Effector CD4-positive, alpha-beta T cell (primary cell): ENCODE data around the gene KCNG2.

Experiments used
- DNase-seq: peaks from one replicate; pipeline ENCODE4 v3.0.0-alpha.2; 2020

The KCNG2 gene

DNA sequence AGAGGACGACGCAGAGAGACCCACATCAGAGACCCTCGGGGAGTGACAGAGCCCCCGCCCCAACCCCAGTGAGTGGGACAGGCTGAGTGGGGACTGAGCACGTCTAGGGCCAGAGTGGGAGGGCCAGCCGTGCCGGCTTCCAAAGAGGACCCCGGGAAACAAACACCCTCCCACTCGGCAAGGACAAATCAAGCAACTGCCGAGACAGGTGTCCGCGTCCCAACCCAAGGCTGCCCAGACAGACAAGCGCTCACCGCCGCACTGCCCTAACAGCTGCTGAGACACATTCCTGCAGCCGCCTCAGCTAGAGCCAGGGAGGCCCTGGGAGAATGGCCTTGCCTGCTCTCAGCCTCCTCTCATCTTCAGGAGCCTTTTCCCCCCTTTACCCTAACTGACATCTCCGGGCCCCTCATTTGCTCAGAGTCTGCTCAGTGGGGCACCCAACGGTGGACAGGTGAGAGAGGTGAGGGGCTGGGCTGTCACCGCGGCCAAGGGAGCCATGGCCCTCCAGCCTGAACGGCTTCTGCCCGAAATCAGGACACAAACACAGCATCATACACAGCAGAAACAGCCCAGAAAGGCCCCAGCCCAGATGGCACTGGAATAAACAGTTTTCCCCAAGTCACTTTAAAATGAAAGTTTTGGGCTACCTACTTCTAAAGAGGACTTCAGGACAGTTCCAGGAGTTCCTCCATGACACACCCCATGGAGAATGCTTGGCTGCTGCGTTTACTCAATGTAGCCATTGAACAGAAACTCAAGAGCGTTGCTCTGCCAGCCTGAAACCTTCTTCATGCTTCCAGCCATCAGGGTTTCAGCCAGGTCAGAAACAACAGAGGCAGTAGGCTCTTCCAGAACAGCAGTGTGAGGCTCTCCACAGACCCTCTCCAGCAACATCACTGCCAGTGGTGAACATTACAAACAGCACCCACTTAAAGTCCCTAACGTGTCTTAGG is 130.1 kb downstream of the KCNG2 start:
- DNase-seq = no peak

DNA sequence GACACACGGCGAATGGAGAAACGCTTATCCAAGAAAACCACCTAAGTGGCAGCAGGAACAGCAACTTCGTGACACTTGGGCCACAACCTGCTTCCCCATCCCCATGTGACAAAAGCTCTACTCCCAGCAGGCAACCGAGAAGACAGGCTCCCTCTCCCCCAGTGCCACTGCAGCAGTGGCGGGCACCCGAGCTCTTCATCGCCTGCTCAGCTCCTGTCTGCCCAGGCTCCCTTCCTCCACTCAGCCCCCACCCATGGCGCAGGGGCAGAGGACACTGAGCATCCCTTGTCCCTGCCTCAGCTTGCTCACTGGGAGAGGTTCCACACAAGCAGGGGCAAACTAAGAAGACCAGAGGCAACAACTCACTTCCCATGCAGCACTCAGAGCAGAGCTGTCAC is 130.8 kb downstream of the KCNG2 start:
- DNase-seq = no peak

DNA sequence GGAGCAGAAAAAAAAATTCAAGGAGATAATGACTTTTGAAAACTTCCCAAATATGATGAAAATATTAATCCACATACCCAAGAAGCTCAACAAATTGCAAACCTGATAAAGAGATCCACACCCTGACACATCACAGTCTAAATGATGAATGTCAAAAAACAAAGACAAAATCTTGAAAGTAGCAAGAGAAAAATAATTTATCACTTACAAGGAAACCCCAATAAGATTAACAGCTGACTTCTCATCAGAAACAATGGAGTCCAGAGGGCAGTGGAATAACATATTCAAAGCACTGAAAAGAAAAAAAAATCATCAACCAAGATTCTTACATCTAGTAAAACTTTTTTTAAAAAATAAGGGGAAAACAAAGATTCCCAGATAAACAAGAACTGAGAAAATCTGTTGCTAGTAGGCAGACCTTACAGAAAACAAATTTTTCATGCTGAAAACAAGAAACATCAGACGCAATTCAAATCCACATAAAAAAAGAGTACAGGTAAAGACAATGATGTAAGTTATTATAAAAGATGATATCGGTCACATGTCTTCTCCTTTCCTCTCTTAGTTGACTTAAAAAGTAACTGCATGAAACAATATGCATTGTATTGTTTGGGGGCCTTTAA is 132.4 kb downstream of the KCNG2 start:
- no peak for DNase-seq

DNA sequence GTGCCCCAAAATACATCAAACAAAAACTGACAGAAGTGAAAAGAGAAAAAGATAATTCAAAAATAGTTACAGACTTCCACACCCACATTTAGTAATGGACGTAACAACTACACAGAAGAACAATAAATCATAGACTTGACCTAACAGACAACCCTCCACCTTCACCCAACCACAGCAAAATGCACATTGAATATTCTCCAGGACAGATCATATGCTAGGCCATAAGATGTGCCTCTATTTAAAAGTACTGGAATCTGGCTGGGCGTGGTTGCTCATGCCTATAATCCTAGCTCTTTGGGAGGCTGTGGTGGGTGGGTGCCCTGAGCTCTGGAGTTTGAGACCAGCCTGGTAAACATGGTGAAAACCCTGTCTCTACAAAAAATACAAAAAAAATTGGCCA is 133.7 kb downstream of the KCNG2 start:
- DNase-seq = no peak

DNA sequence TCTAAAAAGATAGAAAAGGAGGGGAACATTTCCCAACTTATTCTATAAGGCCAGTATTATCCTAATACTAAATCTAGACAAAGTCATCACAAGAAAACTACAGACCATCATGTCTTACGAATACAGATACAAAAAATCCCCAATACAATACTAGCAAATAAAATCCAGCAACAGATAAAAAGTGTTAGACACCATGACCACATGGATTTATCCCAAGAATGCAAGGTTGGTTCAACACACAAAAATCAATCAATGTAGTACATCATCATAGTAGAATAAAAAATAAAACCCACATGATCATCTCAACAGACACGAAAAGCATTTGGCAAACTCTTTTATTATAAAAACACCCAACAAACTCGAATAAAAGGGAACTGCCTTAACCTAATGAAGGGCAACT is 135.2 kb downstream of the KCNG2 start:
- DNase-seq = no peak

DNA sequence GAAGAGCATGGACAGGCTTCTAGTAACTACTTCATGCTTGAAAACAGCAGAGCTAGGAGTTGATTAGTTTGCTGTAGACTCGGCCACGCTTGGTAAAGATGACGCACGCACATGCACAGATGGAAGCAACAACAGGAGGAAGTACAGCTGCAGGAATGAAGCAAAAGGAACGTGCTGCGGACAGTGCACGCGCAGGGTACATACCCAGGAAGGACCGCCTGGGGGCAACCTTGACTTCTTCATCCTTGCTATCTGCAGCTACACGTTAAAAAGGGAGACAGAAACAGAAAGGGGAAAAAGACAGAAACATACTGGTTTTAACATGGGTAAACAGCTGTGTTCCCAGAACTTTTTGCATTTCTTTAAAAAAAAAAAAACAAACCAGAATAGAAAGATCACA is 136.0 kb downstream of the KCNG2 start:
- DNase-seq = no peak

DNA sequence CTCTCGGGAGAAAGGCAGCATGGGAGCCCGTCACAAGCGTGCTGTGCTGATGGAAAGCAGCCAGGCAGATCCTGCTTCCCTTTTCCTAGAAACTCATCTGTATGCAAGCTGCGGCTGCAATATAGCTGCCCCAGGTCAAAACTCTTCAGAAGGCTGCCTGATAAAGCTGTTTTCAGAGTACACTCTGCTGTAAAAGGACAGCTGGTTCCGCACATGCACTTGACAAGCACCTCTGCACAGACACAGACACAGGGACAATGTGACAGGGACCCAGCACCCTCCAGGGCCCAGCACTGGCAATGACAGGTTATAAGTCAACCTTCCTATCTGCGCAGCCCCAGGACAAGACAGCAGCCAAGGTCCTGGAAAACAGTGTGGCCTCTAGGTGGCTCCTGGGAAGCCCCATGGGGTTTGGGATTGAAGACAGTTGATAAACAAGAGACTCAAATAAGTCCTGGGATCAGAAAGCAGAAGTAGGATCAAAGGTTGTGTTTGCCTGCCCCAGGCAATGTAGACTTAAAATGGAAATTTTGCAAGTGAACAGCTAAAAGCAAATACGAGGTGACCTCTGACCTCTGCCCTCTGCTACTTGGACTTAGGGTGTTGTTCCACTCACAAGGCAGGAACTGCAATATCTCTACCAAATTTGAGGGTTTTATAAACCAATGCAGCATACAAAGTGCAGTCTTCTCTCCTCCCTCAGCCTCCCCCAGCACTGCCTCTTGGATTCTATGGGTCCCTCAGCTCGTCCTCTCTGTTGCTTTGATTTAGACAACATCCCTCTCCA is 136.8 kb downstream of the KCNG2 start:
- no peak for DNase-seq

DNA sequence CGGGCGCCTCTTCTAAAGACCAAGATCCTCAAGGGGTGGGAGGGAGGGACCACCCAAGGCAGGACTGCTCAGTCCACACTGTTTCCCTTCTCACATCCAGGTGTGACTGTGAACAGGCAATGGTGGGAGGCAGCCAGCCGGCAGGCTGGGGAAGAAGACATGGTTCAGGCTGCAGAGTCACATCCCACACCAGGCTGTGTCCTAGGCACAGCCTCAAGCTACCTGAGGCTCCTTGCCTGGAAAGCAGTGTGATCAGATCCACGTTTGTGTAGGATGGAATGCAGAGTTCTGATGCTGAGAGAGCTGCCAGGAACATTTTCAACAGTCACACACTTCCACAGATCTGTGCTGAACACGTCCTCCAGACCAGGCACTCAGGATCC is 137.4 kb downstream of the KCNG2 start:
- DNase-seq = no peak

DNA sequence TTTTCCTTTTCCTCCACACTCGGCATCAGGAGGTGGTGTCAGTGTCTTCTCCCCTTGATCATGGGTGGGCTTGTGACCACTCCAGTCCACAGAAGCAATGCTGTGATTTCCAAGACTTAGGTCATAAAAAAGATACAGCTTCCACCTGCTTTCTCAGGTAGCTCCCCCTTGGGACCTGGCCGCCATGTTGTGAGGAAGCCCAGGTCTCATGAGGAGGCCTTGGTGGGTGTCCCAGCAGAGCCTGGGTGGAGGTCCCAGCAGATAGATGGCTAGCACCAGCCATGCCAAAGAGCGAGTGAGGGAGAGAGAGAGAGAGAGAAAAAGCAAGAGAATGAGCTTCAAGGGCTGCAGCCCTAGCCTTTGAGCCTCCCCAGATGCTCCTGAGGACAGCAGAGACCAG is 137.8 kb downstream of the KCNG2 start:
- no peak for DNase-seq

DNA sequence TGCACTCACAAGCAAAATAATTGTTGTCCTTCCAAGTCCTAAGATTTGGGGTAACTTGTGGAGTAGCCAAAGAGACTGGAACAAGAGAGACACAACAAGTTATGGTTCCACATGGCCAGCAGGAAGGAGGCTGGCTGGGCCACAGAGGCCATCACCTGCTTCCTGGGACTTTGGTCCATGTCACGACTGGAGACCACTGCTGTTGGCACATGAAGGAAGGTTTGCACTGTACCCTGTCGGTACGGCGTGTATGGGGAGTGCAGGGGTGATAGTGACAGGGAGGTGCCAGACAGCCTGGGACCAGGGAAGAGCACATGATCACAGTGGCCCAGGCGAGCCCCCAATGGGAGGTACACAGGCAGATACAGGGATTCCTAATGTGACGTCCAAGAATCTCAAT is 138.2 kb downstream of the KCNG2 start:
- no peak for DNase-seq

DNA sequence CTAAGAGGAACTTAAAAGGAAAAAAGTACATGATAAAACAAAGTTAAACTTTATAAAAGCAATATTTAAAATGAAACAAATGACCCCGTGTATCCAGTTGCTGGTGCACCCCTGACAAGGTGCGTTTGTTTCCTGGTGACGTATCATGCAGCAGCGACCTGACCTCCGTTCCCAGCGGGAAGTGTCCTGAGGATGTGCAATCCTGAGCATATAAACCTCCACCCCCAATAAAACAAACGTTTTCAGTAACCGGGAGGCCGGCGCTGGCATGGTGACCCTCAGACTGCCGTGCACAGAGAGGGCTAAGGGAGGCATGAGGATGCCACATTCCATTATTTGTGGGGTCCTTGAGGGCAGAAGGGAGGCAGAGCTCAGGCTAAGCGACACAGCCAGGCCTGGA is 138.9 kb downstream of the KCNG2 start:
- DNase-seq = no peak

DNA sequence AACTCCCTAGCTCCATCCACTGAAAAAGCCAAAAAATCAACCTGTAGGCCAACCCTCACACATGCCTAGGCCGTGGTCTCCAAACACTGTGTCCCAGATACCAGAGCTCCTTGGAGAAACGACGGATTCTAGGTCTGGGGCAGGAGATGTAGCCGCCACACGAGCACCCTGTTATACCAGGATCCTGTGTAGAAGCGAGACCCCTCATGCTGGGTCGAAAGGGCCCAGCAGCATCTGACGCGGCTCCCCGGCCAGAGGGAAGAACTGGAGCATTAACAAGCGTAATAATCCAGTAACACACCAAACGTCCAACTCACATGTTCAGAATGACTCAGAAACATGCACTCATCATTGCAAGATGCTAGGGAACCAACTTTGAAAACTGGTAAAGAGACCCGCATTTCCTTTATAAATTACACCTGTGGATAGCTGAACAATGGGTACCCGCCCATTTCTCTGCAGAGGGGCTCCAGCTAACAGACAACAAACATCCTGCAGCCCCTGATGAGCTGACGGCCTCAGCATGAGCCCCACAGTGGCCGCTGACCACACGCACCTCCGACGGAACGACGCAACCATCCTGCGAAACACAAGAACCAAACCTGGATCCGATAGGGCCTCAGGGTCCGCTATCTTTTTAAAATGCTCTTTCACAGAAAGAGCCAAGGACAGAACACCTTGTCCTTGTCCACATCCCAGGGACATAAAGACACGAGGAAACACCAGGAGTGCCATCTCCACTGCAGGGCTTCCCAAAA is 139.5 kb downstream of the KCNG2 start:
- no peak for DNase-seq

DNA sequence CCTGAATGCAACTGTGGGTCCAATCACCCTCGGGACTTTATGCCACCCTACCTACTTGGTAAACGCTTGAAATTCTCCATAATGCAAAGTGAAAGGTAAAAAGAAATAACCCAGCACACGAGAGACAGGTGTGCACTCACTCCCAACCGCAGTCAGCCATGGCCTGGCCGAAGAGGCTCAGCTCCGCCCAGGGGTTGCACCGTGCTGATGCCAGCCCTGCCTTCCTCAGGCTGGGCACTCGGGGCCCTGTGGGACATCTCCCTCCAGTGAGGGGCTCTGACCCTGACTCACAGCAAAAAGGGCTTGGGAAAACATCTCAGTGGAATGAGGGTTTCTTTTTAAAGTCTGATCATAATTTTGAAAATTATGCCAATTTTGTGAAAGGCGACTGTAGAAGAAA is 140.5 kb downstream of the KCNG2 start:
- DNase-seq = no peak

DNA sequence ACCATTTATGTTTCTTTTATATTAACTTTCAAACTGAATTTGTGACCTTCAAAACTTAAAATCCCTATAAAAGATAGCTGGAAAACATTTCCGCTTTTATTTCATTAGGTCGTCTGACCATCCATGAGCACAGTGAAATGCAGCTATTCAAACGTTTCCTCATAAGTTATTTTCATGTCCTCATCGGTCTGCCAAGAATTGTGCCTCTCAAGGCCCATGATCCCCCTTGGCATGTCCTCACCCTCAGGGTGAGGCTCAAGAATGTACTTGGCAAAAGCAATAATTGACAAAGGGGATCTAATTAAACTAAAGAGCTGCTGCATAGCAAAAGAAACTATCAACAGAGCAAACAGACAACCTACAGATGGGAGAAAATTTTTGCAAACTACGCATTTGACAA is 141.4 kb downstream of the KCNG2 start:
- DNase-seq = no peak

DNA sequence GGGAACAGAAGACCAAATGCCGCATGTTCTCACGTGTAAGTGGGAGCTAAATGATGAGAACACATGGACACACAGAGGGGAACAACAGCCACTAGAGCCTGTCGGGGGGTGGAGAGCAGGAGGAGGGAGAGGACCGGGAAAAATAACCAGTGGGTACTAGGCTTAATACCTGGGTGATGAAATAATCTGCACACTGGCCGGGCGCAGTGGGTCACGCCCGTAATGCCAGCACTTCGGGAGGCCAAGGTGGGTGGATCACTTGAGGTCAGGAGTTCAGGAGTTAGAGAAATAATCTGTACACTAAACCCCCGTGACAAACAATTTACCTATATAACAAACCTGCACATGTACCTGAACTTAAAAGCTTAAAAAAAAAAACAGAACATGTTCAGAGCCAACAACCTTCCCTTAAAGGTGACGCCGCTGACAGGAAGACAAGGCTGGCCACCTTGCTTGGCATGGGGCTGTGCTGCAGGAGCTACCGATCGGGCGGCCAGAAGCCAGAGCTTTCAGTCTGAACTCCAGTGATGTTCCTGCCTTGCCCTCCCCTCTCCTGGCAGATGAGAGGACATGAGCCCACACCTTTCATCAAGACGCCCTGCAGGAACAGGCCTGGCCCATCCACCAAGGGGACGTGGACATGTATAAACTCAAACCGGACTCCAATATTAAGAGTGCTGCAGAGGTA is 142.5 kb downstream of the KCNG2 start:
- no peak for DNase-seq

DNA sequence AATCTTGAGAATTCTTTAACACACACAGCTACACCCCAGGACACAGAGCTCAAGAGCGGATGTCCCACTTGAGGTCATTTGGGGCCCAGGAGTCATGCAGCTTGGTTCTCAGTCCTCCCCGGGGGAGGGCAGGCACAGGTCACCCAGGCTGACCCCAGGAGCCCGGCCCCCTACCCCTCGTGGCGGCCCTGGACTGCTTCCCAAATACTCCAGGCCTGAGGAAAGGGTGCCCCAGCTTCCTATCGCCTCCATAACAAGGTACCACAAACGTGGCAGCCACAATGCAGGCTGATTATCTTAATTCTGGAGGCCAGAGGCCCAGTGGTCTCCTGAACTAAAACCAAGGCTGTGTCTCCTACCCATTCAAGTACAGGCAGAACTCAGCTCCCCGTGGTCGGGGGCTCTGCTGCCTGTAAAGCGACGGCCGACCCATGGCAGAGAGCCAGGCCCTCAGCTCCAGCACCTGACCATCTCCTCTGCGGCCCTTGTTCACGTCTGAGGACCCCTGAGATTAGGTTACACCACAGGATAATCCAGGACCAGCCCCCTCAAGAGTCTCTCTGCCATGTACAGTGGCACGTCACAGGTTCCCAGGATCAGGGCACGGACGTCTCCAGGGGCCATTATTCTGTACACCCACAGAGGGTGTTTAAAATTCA is 143.2 kb downstream of the KCNG2 start:
- no peak for DNase-seq

DNA sequence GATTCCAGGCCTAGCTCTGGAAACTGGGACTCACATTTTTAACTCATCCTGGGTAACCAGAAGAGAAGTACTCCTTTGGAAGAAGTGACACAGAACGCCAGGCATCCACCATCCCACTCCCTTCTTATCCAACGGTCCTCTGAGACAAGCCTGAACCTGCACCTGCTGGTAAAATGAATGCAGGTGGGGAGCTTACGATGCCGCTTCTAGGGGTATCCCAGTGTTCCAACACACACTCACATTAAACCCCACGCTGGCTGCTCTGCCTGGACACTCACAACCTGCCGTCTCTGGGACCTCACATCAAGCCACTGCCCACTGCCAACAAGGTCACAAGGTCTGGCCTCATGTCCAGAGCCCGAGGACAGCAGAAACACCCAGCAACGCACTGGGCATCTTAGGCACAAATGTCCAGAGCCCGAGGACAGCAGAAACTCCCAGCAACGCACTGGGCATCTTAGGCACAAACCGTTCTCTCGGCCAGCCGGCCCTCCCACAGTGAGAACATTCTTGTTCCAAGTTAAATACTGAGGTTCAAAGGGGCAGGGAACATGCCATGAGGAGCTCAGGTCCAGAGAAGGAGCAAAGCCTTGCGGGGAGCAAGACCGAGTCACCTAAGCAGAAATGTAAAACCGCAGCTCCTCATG is 143.9 kb downstream of the KCNG2 start:
- no peak for DNase-seq

DNA sequence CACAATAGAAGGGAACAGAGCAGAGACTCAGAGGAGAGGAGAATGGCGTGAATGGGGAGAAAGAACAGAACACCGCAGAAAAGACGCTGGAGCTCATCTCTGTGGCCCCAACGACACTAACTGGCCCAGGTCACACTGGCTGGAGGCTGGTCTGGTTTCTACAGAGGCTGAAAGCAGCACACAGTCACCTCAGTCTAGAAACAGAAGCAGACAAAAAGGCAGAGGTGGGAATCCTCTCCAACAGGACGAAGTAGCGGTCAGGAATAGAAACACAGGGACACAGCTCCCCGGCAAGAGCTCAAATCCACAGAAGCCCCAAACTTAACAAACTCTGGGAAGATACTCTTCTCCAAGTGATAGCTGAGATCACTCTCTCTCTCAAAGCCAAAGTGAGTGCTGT is 144.5 kb downstream of the KCNG2 start:
- DNase-seq = no peak

DNA sequence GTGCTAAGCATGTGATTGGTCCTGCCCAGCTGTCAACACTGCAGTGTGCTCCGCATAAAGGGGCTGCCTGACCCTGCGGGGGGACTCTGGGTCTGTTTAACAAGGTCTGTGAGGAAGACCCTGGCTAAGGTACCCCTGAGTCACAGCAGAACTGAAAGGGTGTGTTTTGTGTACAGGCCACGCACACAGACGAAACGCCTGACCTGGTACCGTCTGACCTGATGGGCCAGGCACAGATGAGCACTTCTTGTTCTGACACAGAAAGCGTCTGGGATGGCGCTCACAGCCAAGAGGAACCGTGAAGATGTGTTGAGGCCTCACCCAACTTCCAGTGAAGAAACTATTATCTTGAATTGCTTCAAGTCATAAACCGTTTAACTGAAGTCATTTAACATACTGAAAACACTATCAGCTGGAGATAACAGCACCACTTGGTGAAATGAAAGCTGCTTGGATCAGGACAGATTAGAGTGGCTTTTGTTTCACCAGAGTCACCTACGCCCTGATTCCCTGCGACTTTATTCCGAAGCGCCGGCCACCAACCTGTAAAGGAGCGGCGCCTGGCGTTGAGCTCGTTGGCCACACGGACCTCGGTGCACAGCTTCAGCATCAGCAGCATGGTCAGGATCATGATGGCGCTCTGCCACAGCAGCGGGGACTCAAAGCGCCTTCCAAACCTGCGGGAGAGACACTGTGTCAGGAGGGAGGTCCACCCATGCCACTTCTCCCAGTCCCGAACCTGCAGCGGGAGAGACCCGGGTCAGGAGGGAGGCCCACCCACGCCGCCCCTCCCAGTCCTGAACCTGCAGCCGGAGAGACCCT is 145.3 kb downstream of the KCNG2 start:
- no peak for DNase-seq

DNA sequence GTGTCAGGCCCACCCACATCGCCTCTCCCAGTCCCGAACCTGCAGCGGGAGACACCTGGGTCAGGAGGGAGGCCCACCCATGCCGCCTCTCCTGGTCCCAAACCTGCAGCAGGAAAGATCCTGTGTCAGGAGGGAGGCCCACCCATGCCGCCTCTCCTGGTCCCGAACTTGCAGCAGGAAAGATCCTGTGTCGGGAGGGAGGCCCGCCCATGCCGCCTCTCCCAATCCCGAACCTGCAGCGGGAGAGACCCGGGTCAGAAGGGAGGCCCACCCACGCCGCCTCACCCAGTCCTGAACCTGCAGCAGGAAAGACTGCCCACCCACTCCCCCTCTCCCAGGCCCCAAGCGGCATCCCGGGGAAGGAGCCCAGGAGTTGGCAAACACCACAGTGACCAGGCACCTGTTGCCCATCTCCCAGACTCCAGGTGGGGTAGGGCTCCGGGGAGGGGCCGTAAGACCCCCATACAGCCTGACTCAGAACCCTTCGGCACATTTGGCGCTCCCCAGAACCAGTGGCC is 145.9 kb downstream of the KCNG2 start:
- no peak for DNase-seq
